Activated B cell treated with CpG ODN at 0.5 μM for 24 hours (primary cell): Measurements from ENCODE around the gene CHERP. TPM values are rescaled to one million over a fixed set of nuclear protein-coding genes. Genes with fewer than 3 reads are reported as not detected.

Experiments
- ATAC-seq: fragments of 200-7000 bp; cut with Tn5 transposase; one replicate; pipeline ENCODE4 v1.10.0; 2021; ENCODE audit warnings: low read depth, mild to moderate bottlenecking, moderate library complexity
- CTCF ChIA-PET: fragments of 350-600 bp; sonication (Branson Sonifier 250); formaldehyde crosslinking; loops from one replicate; lab custom pipeline; 2021; ENCODE audit warnings: antibody characterized with exemption; lab: Charles Lee
- POLR2A ChIA-PET: fragments of 350-600 bp; sonication (Branson Sonifier 250); formaldehyde crosslinking; loops from one replicate; lab custom pipeline; 2021; ENCODE audit warnings: antibody characterized with exemption; lab: Charles Lee
- DNase-seq: peaks from one replicate; pipeline ENCODE4 v3.0.0; 2022
- H3K27ac Mint-ChIP-seq: one replicate; pipeline ENCODE4 v1.8.0; 2020; ENCODE audit warnings: mixed read lengths
- H3K27me3 Mint-ChIP-seq: one replicate; pipeline ENCODE4 v1.8.0; 2021; ENCODE audit warnings: mixed read lengths
- H3K36me3 Mint-ChIP-seq: one replicate; pipeline ENCODE4 v1.8.0; 2021; ENCODE audit warnings: low read depth, mixed read lengths
- H3K4me1 Mint-ChIP-seq: one replicate; pipeline ENCODE4 v1.8.0; 2021; ENCODE audit warnings: mixed read lengths
- H3K4me3 Mint-ChIP-seq: one replicate; pipeline ENCODE4 v1.8.0; 2020; ENCODE audit warnings: mild to moderate bottlenecking, mixed read lengths
- H3K9me3 Mint-ChIP-seq: one replicate; pipeline ENCODE4 v1.8.0; 2020; ENCODE audit warnings: mixed read lengths
- CTCF ChIP-seq: fragments of 200-600 bp; IDR thresholded peaks from one replicate; pipeline ENCODE4 v1.8.0; 2022; ENCODE audit warnings: antibody characterized with exemption, mild to moderate bottlenecking
- intact Hi-C: fragments of 100-400 bp; cut with micrococcal nuclease; formaldehyde crosslinking; loops from one replicate; pipeline ENCODE4 v1.15.1; 2024
- total RNA-seq: library from RNA; stranded (reverse); gene quantifications from 2 replicates; pipeline ENCODE4 v1.2.3, GENCODE V29; 2022

CHERP gene
- total RNA-seq, 1 donor from 2014 or later, result 89.3 TPM

DNA sequence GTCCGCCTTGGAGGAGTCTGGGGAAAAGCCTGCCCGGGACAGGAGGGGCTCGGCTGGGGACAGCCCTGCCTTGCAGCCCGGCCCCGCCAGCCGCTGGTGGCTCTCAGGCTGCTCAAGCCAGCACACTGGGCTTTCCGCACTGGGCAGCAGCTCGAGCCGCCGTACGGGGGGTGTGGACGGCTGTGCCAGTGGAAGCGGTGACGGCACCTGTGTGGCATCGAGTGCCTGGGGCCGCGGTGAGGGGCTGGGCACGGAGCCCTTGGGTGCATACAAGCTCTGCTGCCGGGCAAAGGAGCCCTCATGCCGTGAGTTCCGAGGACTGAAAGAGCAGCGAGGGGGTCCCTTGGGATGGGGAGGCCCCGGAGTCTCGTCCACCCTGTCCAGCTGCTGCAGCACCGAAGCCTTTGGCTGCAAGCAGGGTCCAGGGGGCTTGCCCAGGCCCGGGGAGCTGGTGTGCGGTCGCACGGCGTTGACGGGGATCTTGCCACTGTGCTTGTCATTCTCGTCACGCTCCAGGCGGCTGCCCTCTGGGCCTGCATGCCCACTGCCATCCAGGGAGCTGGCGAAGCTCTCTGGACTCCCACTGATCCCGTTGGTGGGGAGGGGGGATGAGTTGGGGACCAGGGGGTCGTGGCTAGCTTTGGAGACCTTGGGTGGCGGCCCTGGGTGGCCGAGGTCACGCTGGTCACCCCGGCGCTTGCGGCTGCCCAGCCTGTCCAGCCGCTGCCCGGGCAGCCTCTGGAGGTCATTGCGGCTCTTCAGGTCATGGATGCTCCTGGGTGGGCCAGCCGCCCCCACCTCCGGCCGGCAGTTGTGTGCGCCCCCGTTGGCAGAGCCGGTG lies 34.7 kb upstream of the CHERP start:
- intact Hi-C loops, result no loop called here
- no peaks in the 10 kb centered on the region for H3K27me3 Mint-ChIP-seq
- POLR2A ChIA-PET, result interaction anchor here (1.2 to 7.3 kb wide), 2 partner anchors 9 to 50 kb away, joined by 8 to 190 read pairs; no protein-coding TSS in a partner anchor
- no peak overlapping the region for H3K27ac Mint-ChIP-seq
- TF ChIP-seq CTCF, result no peak
- H3K36me3 Mint-ChIP-seq, result peaks cover 65% of the 10 kb centered on the region
- CTCF ChIA-PET, result no interaction called here
- no peak for DNase-seq
- H3K9me3 Mint-ChIP-seq, result no peaks in the 10 kb centered on the region
- no peak overlapping the region for H3K4me3 Mint-ChIP-seq
- no peak for ATAC-seq
- peaks cover 62% of the 10 kb centered on the region for H3K4me1 Mint-ChIP-seq

DNA sequence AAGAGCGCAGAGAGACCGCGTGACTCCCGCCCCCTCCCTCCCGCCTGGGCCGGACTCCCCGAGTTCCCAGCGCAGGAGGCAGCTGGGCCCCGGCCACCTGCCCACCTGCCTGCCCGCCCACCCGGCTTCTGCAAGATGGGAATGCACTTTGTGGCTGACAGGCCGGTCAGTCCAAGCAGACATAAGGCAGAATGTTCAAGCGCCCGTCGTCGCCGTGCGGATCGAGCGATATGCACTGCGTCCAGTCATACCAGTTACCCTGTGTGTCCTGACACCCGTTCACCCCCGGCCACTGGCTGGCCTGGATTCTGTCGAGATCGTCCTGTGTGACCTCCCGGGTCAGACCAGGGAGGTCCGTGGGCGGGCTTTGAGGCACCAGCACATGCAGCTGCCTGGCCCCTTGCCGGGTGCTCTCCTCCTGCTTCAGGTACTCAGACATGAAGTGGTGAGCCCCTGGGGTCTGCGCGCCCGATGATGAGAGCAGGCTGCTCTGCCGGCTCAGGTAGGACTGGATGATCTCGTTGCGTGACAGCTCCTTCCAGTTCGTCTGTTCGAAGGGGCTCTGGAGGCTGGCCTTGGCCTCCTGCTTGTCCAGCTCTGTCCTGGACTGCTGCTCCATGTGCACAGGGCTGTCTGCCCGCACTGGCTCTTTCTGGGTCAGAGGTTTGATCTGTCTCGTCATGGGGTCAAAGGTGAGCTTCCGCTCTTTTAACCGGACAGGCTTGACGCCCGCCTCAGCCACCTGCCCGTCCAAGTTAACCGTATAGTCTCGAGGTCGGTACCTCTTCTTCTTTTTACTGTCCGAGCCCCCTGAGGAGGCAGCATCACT lies 33.8 kb upstream of the CHERP start:
- peaks cover 63% of the 10 kb centered on the region for H3K36me3 Mint-ChIP-seq
- TF ChIP-seq CTCF, result no peak
- H3K4me3 Mint-ChIP-seq, result no peak overlapping the region
- H3K4me1 Mint-ChIP-seq, result peaks cover 60% of the 10 kb centered on the region
- ChIA-PET POLR2A (interaction anchor here (0.6 to 7.3 kb wide), 2 partner anchors 10 to 126 kb away, joined by 5 to 190 read pairs; no protein-coding TSS in a partner anchor), CTCF (no interaction called here)
- DNase-seq (no peak), ATAC-seq (no peak)
- no peaks in the 10 kb centered on the region for H3K27me3 Mint-ChIP-seq
- intact Hi-C loops, result no loop called here
- no peaks in the 10 kb centered on the region for H3K9me3 Mint-ChIP-seq
- H3K27ac Mint-ChIP-seq, result peak overlapping the region; percentile 35

- no peaks in the 10 kb centered on the region for H3K9me3 Mint-ChIP-seq
- peaks cover 63% of the 10 kb centered on the region for H3K36me3 Mint-ChIP-seq
- ChIA-PET POLR2A (interaction anchor here (7.3 kb wide), 1 partner anchor 11 kb away, joined by 190 read pairs; no protein-coding TSS in a partner anchor), CTCF (no interaction called here)
- H3K27me3 Mint-ChIP-seq, result no peaks in the 10 kb centered on the region
- no peak for TF ChIP-seq CTCF
- H3K4me3 Mint-ChIP-seq, result no peak overlapping the region
- intact Hi-C loops, result no loop called here
- DNase-seq (no peak), ATAC-seq (no peak)
- H3K4me1 Mint-ChIP-seq, result peaks cover 61% of the 10 kb centered on the region
- H3K27ac Mint-ChIP-seq, result peak overlapping the region; percentile 59
These were observed 33.0 kb upstream of the CHERP start for GRCh38 chr19:16575282-16575681.

- Mint-ChIP-seq H3K27ac (peak overlapping the region; percentile 92), H3K4me3 (peak overlapping the region; percentile 94), H3K27me3 (no peaks in the 10 kb centered on the region), H3K4me1 (peaks cover 52% of the 10 kb centered on the region), H3K9me3 (no peaks in the 10 kb centered on the region), H3K36me3 (peaks cover 63% of the 10 kb centered on the region)
- POLR2A ChIA-PET, result interaction anchor here (0.6 to 7.3 kb wide), 9 partner anchors 12 to 389 kb away, joined by 3 to 190 read pairs (median 3); partner anchors contain the start of genes FAM32A and MED26
- CTCF ChIA-PET, result interaction anchor here (1.0 to 1.1 kb wide), 2 partner anchors 14 to 87 kb away, joined by 4 read pairs; partner anchors contain the start of genes SMIM7 and TMEM38A
- DNase-seq, result no peak
- intact Hi-C loops, result no loop called here
- no peak for ATAC-seq
- TF ChIP-seq CTCF, result no peak
These were observed 31.7 kb upstream of the CHERP start for GRCh38 chr19:16573925-16574324.
